AG04449 (cell line): ENCODE results near the gene SSH3.

Source experiments
- CTCF ChIA-PET: fragments of 350-600 bp; formaldehyde crosslinking; extraction: SDS; loops from one replicate; lab custom pipeline; 2021; ENCODE audit warnings: antibody characterized with exemption; lab: Yijun Ruan, JAX
- POLR2A ChIA-PET: fragments of 400-600, 350-600 bp; formaldehyde crosslinking; extraction: SDS; loops from one replicate; lab custom pipeline; 2020; ENCODE audit warnings: antibody characterized with exemption, inconsistent platforms; lab: Yijun Ruan, JAX
- DNase-seq: peaks from one replicate; pipeline ENCODE4 v3.0.0-alpha.2; 2010; ENCODE audit warnings: low read depth, low spot score
- H3K4me3 ChIP-seq: 2 replicates; pipeline ENCODE4 v1.5.1; 2011; ENCODE audit warnings: low read depth, mild to moderate bottlenecking, control low read depth, low read length
- TF ChIP-seq, protein P1 (sequence below): IDR thresholded peaks from one replicate; pipeline ENCODE4 v1.5.1; 2011; ENCODE audit warnings: mild to moderate bottlenecking, moderate library complexity, low read length, control low read depth, inconsistent platforms; ENCODE audit not compliant: insufficient read depth; ENCODE audit errors: missing control alignments

The SSH3 gene

DNA sequence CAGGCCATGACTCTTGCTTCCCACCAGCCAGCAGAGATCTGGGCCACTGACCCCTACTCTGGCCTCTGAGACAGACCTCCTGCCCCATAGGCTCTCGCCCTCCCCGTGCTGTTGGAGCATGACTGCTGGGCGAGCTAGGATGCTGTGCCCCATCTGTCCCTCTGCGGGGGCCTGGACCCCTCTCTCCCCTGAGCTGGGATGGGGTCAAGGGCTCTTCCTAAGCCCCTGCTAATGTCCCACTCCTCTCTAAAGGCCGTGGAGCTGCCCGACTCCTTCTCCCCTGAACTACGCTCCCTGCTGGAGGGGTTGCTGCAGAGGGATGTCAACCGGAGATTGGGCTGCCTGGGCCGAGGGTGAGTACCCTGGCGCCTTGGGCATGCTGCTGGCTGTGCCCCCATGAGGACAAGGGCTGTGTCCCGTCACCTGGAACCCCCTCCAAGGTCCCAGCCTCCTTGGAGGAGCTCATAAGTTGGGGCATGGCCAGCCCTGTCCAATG is 20.4 kb upstream of the SSH3 start:
- H3K4me3 ChIP-seq: no peak overlapping the region
- CTCF ChIA-PET: interaction anchor here (0.6 to 7.0 kb wide), 5 partner anchors 15 to 100 kb away, joined by 3 to 48 read pairs (median 7); partner anchors contain the start of gene GRK2

DNA sequence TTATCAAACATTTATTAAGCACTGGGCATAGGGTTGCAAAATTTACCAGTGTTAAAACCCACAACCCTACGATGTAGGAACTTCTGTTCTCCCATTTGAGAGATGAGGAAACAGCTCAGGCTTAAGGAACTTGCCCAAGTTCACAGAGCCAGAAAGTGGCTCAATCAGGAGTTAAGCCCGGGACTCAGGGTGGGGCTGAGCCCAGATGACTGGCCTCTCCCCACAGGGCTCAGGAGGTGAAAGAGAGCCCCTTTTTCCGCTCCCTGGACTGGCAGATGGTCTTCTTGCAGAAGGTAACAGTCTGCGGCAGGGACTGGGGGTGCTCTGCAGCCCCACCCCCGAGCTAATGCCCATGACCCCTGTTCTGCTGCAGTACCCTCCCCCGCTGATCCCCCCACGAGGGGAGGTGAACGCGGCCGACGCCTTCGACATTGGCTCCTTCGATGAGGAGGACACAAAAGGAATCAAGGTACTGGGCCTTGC is 19.8 kb upstream of the SSH3 start:
- H3K4me3 ChIP-seq: no peak overlapping the region
- POLR2A ChIA-PET: no interaction called here
- TF ChIP-seq, protein P1, sequence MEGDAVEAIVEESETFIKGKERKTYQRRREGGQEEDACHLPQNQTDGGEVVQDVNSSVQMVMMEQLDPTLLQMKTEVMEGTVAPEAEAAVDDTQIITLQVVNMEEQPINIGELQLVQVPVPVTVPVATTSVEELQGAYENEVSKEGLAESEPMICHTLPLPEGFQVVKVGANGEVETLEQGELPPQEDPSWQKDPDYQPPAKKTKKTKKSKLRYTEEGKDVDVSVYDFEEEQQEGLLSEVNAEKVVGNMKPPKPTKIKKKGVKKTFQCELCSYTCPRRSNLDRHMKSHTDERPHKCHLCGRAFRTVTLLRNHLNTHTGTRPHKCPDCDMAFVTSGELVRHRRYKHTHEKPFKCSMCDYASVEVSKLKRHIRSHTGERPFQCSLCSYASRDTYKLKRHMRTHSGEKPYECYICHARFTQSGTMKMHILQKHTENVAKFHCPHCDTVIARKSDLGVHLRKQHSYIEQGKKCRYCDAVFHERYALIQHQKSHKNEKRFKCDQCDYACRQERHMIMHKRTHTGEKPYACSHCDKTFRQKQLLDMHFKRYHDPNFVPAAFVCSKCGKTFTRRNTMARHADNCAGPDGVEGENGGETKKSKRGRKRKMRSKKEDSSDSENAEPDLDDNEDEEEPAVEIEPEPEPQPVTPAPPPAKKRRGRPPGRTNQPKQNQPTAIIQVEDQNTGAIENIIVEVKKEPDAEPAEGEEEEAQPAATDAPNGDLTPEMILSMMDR: no peak
- no peak for DNase-seq
- CTCF ChIA-PET: interaction anchor here (1.2 to 7.0 kb wide), 5 partner anchors 16 to 164 kb away, joined by 3 to 48 read pairs (median 7); partner anchors contain the start of genes GRK2 and KDM2A

More for the DNA sequence above, 20.4 kb upstream of the SSH3 start:
- TF ChIP-seq, protein P1: no peak
- DNase-seq: no peak
- POLR2A ChIA-PET: no interaction called here

DNA sequence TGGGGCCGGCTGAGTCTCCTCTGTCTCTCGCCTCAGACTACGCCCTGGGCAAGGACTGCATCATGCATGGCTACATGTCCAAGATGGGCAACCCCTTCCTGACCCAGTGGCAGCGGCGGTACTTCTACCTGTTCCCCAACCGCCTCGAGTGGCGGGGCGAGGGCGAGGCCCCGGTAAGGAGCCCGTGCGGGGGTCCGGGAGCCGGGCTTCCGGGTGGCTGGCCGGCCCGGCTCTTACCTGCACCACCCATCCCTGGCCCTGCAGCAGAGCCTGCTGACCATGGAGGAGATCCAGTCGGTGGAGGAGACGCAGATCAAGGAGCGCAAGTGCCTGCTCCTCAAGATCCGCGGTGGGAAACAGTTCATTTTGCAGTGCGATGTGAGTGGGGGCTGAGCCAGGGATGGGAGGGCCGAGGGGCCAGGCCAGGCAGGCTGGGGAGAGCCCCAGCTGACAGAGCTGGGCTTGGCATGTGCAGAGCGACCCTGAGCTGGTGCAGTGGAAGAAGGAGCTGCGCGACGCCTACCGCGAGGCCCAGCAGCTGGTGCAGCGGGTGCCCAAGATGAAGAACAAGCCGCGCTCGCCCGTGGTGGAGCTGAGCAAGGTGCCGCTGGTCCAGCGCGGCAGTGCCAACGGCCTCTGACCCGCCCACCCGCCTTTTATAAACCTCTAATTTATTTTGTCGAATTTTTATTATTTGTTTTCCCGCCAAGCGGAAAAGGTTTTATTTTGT is 18.4 kb upstream of the SSH3 start:
- CTCF ChIA-PET: interaction anchor here (1.2 to 7.0 kb wide), 2 partner anchors 22 to 166 kb away, joined by 3 to 48 read pairs; partner anchors contain the start of gene KDM2A

DNA sequence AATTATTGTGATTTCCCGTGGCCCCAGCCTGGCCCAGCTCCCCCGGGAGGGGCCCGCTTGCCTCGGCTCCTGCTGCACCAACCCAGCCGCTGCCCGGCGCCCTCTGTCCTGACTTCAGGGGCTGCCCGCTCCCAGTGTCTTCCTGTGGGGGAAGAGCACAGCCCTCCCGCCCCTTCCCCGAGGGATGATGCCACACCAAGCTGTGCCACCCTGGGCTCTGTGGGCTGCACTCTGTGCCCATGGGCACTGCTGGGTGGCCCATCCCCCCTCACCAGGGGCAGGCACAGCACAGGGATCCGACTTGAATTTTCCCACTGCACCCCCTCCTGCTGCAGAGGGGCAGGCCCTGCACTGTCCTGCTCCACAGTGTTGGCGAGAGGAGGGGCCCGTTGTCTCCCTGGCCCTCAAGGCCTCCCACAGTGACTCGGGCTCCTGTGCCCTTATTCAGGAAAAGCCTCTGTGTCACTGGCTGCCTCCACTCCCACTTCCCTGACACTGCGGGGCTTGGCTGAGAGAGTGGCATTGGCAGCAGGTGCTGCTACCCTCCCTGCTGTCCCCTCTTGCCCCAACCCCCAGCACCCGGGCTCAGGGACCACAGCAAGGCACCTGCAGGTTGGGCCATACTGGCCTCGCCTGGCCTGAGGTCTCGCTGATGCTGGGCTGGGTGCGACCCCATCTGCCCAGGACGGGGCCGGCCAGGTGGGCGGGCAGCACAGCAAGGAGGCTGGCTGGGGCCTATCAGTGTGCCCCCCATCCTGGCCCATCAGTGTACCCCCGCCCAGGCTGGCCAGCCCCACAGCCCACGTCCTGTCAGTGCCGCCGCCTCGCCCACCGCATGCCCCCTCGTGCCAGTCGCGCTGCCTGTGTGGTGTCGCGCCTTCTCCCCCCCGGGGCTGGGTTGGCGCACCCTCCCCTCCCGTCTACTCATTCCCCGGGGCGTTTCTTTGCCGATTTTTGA is 17.5 kb upstream of the SSH3 start:
- TF ChIP-seq, protein P1: no peak
- no peak overlapping the region for H3K4me3 ChIP-seq
- ChIA-PET CTCF (no interaction called here), POLR2A (no interaction called here)
- DNase-seq: no peak

More for the DNA sequence above, 18.4 kb upstream of the SSH3 start:
- H3K4me3 ChIP-seq: no peak overlapping the region
- POLR2A ChIA-PET: no interaction called here
- TF ChIP-seq, protein P1: no peak
- no peak for DNase-seq

DNA sequence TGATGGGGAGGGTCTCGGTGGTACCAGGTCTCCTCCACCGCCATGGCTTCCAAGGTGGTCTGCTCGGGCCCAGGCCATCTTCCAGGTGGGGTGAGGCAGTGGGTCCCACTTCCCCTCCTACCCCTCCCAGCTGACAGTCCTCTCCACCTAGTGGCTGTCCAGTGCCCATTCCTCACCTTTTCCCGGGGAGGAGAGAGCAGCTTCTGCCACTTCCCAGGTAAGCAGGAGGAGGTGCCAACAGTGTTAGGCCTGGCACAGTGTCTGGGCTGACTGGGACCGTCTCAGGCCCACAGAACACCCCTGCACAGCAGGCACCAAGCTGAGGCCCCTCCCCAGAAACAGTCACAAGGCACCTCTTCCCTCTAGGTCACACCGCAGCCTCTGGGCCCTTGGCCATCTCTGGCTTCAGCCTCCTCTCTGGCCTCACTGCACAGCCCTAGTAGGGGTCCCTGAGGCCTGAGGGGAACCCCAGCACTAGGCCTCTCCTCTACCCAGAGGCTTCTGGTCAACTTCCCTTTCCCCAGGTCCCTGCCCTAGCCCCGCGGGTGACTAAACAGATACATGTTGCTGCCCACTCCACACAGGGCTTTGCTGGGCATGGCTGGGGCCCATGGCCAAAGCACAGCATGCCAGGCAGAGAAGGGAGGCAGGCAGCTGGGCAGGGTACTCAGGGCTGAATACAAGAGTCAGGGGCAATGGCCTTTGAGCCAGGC is 16.6 kb upstream of the SSH3 start:
- TF ChIP-seq, protein P1: no peak
- ChIA-PET POLR2A (interaction anchor here (2.7 kb wide), 1 partner anchor 9 kb away, joined by 18 read pairs; no protein-coding TSS in a partner anchor), CTCF (interaction anchor here (3.5 kb wide), 1 partner anchor 23 kb away, joined by 34 read pairs; no protein-coding TSS in a partner anchor)
- no peak for DNase-seq
- no peak overlapping the region for H3K4me3 ChIP-seq
